Naive B cell (primary cell): ENCODE data around the gene DCAF17. TPM values are rescaled to one million over a fixed set of nuclear protein-coding genes. Genes with fewer than 3 reads are reported as not detected.
"Not testable (repeated sequence)": the region's sequence is repeated elsewhere in the genome, so short reads cannot be mapped to it uniquely, and the experiment has no call there.

ENCODE experiments used
- ATAC-seq, 2 donors: fragments of 150-1000 bp; cut with Tn5 transposase; 2 replicates each; pipeline ENCODE4 v1.10.0; 2021; ENCODE audit warnings: low read depth in 2 of 2, mild to moderate bottlenecking in 2 of 2, moderate library complexity in 2 of 2
- DNase-seq: peaks from one replicate; pipeline ENCODE4 v3.0.0; 2022
- H3K27ac Mint-ChIP-seq, 6 donors: one replicate each; pipeline ENCODE4 v1.8.0; 2020 to 2022; ENCODE audit warnings: mild to moderate bottlenecking in 6 of 6, mixed read lengths in 6 of 6, moderate library complexity in 5 of 6, inconsistent platforms in 2 of 6
- H3K27me3 Mint-ChIP-seq, 3 donors: one replicate each; pipeline ENCODE4 v1.8.0; 2021 to 2022; ENCODE audit warnings: mixed read lengths in 3 of 3, mild to moderate bottlenecking in 1 of 3
- H3K36me3 Mint-ChIP-seq, 2 donors: one replicate each; pipeline ENCODE4 v1.8.0; 2020 to 2022; ENCODE audit warnings: mixed read lengths in 2 of 2, inconsistent platforms in 1 of 2, mild to moderate bottlenecking in 1 of 2
- H3K4me1 Mint-ChIP-seq, 3 donors: one replicate each; pipeline ENCODE4 v1.8.0; 2020 to 2022; ENCODE audit warnings: mixed read lengths in 3 of 3, inconsistent platforms in 1 of 3, mild to moderate bottlenecking in 1 of 3, moderate library complexity in 1 of 3
- H3K4me3 Mint-ChIP-seq, 8 donors: one replicate each; pipeline ENCODE4 v1.8.0; 2020 to 2022; ENCODE audit warnings: mild to moderate bottlenecking in 8 of 8, mixed read lengths in 8 of 8, moderate library complexity in 8 of 8, inconsistent platforms in 2 of 8
- H3K9me3 Mint-ChIP-seq, 7 donors: one replicate each; pipeline ENCODE4 v1.8.0; 2020 to 2022; ENCODE audit warnings: mixed read lengths in 7 of 7, mild to moderate bottlenecking in 5 of 7, inconsistent platforms in 2 of 7, moderate library complexity in 1 of 7
- polyA plus RNA-seq, 6 donors: library from polyadenylated mRNA; unstranded; fragments of 300-500 nt; fragmentation: Illumina TruSeq; gene quantifications; one replicate each; pipeline ENCODE4 v1.2.3, GENCODE V29; 2021; ENCODE audit warnings: low read depth in 6 of 6

Gene DCAF17
- polyA plus RNA-seq, 6 donors from 2014 or later, result 13.4 to 20.1 (median 17.0) TPM

GRCh38 chr2:171412571-171413175, 21.4 kb upstream of the DCAF17 start:
- H3K27ac Mint-ChIP-seq, result no peak overlapping the region
- no peaks in the 10 kb centered on the region for H3K36me3 Mint-ChIP-seq
- DNase-seq (no peak), ATAC-seq (no peak)
- no peaks in the 10 kb centered on the region for H3K27me3 Mint-ChIP-seq
- H3K4me3 Mint-ChIP-seq, result no peak overlapping the region
- peaks cover 0 to 2% (median 0%) of the 10 kb centered on the region in 7 donors for H3K9me3 Mint-ChIP-seq
- peaks cover 17 to 22% (median 21%) of the 10 kb centered on the region in 3 donors for H3K4me1 Mint-ChIP-seq

- Mint-ChIP-seq H3K4me1 (peaks cover 12 to 14% (median 13%) of the 10 kb centered on the region in 3 donors), H3K27ac (peak overlapping the region in 1 of 6 donors; percentile 56), H3K4me3 (peak overlapping the region in 2 of 8 donors; percentile 21 to 54)
- H3K27me3 Mint-ChIP-seq, ATAC-seq, DNase-seq, H3K36me3 Mint-ChIP-seq, H3K9me3 Mint-ChIP-seq: not testable (repeated sequence)
These were observed 19.4 kb upstream of the DCAF17 start for GRCh38 chr2:171414645-171415044.

- H3K27ac Mint-ChIP-seq, result peak overlapping the region in 5 of 6 donors; percentile 64 to 92 (median 80)
- H3K4me3 Mint-ChIP-seq, result peak overlapping the region in 6 of 8 donors; percentile 3 to 71 (median 30)
- DNase-seq (peak; percentile 77), ATAC-seq (peak; percentile 93 to 96)
- H3K4me1 Mint-ChIP-seq, result peaks cover 14 to 25% (median 20%) of the 10 kb centered on the region in 3 donors
- no peaks in the 10 kb centered on the region for H3K27me3 Mint-ChIP-seq
- H3K36me3 Mint-ChIP-seq, result no peaks in the 10 kb centered on the region
- peaks cover 0 to 4% (median 0%) of the 10 kb centered on the region in 7 donors for H3K9me3 Mint-ChIP-seq
These were observed 17.8 kb upstream of the DCAF17 start for GRCh38 chr2:171416009-171416926.

GRCh38 chr2:171419333-171419732, 14.7 kb upstream of the DCAF17 start:
- peaks cover 21 to 27% (median 22%) of the 10 kb centered on the region in 3 donors for H3K4me1 Mint-ChIP-seq
- no peak overlapping the region for H3K4me3 Mint-ChIP-seq
- no peaks in the 10 kb centered on the region for H3K27me3 Mint-ChIP-seq
- H3K27ac Mint-ChIP-seq, result no peak overlapping the region
- ATAC-seq (no peak), DNase-seq (no peak)
- H3K9me3 Mint-ChIP-seq, result peaks cover 6 to 22% (median 18%) of the 10 kb centered on the region in 7 donors
- H3K36me3 Mint-ChIP-seq, result peaks cover 0 to 10% of the 10 kb centered on the region in 2 donors

GRCh38 chr2:171420728-171421563, 13.1 kb upstream of the DCAF17 start:
- Mint-ChIP-seq H3K36me3 (peaks cover 8 to 18% of the 10 kb centered on the region in 2 donors), H3K27ac (peak overlapping the region in 5 of 6 donors; percentile 4 to 68 (median 57)), H3K27me3 (no peaks in the 10 kb centered on the region), H3K9me3 (peaks cover 7 to 36% (median 31%) of the 10 kb centered on the region in 7 donors), H3K4me3 (peak overlapping the region in 6 of 8 donors; percentile 4 to 45 (median 34)), H3K4me1 (peaks cover 13 to 20% (median 16%) of the 10 kb centered on the region in 3 donors)
- ATAC-seq, result peak; percentile 68 to 74
- peak; percentile 25 for DNase-seq

GRCh38 chr2:171422710-171423495, 11.1 kb upstream of the DCAF17 start:
- not testable (repeated sequence) for H3K27me3 Mint-ChIP-seq, DNase-seq, H3K4me3 Mint-ChIP-seq, ATAC-seq
- H3K4me1 Mint-ChIP-seq, result peaks cover 10 to 17% (median 15%) of the 10 kb centered on the region in 3 donors
- H3K27ac Mint-ChIP-seq, result peak overlapping the region in 4 of 6 donors; percentile 6 to 71 (median 18)
- peaks cover 8 to 18% of the 10 kb centered on the region in 2 donors for H3K36me3 Mint-ChIP-seq
- H3K9me3 Mint-ChIP-seq, result peaks cover 7 to 38% (median 31%) of the 10 kb centered on the region in 7 donors

GRCh38 chr2:171430516-171431410, 3.3 kb upstream of the DCAF17 start:
- H3K27ac Mint-ChIP-seq, result no peak overlapping the region
- H3K36me3 Mint-ChIP-seq, result no peaks in the 10 kb centered on the region
- ATAC-seq (no peak), DNase-seq (no peak)
- peak overlapping the region in 2 of 8 donors; percentile 37 to 71 for H3K4me3 Mint-ChIP-seq
- H3K9me3 Mint-ChIP-seq, result peaks cover under 1 to 17% (median 7%) of the 10 kb centered on the region in 7 donors
- peaks cover 14 to 23% (median 22%) of the 10 kb centered on the region in 3 donors for H3K4me1 Mint-ChIP-seq
- no peaks in the 10 kb centered on the region for H3K27me3 Mint-ChIP-seq

- Mint-ChIP-seq H3K36me3 (no peaks in the 10 kb centered on the region), H3K4me1 (peaks cover 14 to 23% (median 22%) of the 10 kb centered on the region in 3 donors), H3K27me3 (no peaks in the 10 kb centered on the region), H3K27ac (peak overlapping the region in 3 of 6 donors; percentile 8 to 87 (median 33)), H3K9me3 (peaks cover 0 to 15% (median 7%) of the 10 kb centered on the region in 7 donors), H3K4me3 (peak overlapping the region in 3 of 8 donors; percentile 63 to 89 (median 74))
- DNase-seq (no peak), ATAC-seq (no peak)
These were observed 2.3 kb upstream of the DCAF17 start for GRCh38 chr2:171431677-171432167.

GRCh38 chr2:171432206-171432968, 1.6 kb upstream of the DCAF17 start:
- ATAC-seq (no peak), DNase-seq (no peak)
- Mint-ChIP-seq H3K27me3 (no peaks in the 10 kb centered on the region), H3K4me1 (peaks cover 14 to 23% (median 22%) of the 10 kb centered on the region in 3 donors), H3K27ac (peak overlapping the region; percentile 24 to 96 (median 70)), H3K9me3 (peaks cover 0 to 13% (median 7%) of the 10 kb centered on the region in 7 donors), H3K4me3 (peak overlapping the region; percentile 88 to 96 (median 92)), H3K36me3 (peaks cover 2 to 3% of the 10 kb centered on the region in 2 donors)

- Mint-ChIP-seq H3K4me3 (peak overlapping the region; percentile 88 to 96 (median 92)), H3K4me1 (peaks cover 14 to 23% (median 22%) of the 10 kb centered on the region in 3 donors), H3K27me3 (no peaks in the 10 kb centered on the region), H3K36me3 (peaks cover 6 to 10% of the 10 kb centered on the region in 2 donors), H3K9me3 (peaks cover 0 to 13% (median 7%) of the 10 kb centered on the region in 7 donors), H3K27ac (peak overlapping the region; percentile 66 to 96 (median 74))
- ATAC-seq (peak; percentile 4 to 7), DNase-seq (peak; percentile 25)
These were observed 860 bp upstream of the DCAF17 start for GRCh38 chr2:171432969-171433762.
